Endothelial cell of umbilical vein (primary cell): Measurements from ENCODE around the gene CDK15.

Experiments
- EZH2 ChIP-seq: IDR thresholded peaks from 2 replicates; pipeline ENCODE4 v1.6.1; 2012; ENCODE audit warnings: borderline replicate concordance, low read depth, mild to moderate bottlenecking, moderate library complexity, low read length, inconsistent platforms; ENCODE audit not compliant: severe bottlenecking
- POLR2AphosphoS5 ChIP-seq: IDR thresholded peaks from 2 replicates; pipeline ENCODE4 v1.6.1; 2012; ENCODE audit warnings: low read depth, mild to moderate bottlenecking, control low read depth, low read length, moderate library complexity; ENCODE audit not compliant: insufficient read depth
- TF ChIP-seq, protein P1 (sequence below), 2 donors: IDR thresholded peaks; 1 replicate in 1 of 2; 2 replicates in 1 of 2; pipeline ENCODE4 v1.5.1; 2011; ENCODE audit warnings: low read length in 2 of 2, mild to moderate bottlenecking in 2 of 2, moderate library complexity in 2 of 2, control low read depth in 1 of 2, inconsistent platforms in 1 of 2, low read depth in 1 of 2; ENCODE audit not compliant: insufficient read depth in 1 of 2; ENCODE audit errors: extremely low read depth in 1 of 2

DNA sequence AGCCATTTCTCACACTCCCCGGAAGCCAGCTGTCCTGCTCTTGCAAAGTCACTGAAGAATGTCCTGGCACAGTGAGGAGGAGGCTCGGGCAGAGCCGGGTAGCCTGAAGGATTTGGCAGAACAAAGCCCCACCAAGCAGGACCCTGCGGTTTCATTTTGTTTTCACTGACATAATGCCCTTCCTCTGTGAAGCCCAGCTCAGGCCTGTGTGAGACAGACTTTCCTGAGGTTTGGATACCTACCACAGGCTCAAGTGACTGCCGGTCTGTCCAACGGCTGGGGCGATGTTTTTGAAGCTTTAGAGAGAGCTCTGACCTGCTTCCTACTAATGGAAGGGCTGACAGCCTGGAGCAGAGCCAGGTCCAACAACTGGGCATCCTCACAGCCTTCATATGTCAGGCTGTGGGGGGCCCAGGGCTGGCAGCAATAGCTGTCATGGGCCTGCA lies 127.5 kb downstream of the CDK15 start:
- TF ChIP-seq EZH2, result no peak
- TF ChIP-seq, protein P1, sequence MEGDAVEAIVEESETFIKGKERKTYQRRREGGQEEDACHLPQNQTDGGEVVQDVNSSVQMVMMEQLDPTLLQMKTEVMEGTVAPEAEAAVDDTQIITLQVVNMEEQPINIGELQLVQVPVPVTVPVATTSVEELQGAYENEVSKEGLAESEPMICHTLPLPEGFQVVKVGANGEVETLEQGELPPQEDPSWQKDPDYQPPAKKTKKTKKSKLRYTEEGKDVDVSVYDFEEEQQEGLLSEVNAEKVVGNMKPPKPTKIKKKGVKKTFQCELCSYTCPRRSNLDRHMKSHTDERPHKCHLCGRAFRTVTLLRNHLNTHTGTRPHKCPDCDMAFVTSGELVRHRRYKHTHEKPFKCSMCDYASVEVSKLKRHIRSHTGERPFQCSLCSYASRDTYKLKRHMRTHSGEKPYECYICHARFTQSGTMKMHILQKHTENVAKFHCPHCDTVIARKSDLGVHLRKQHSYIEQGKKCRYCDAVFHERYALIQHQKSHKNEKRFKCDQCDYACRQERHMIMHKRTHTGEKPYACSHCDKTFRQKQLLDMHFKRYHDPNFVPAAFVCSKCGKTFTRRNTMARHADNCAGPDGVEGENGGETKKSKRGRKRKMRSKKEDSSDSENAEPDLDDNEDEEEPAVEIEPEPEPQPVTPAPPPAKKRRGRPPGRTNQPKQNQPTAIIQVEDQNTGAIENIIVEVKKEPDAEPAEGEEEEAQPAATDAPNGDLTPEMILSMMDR (IDR thresholded peaks at IDR 0.05; ENCODE audit: extremely low read depth in 1 of 2, insufficient read depth in 1 of 2, low read depth in 1 of 2, low read length in 2 of 2), result no peak
- no peak for TF ChIP-seq POLR2AphosphoS5
